Stimulated activated CD8-positive, alpha-beta memory T cell treated with anti-CD3 and anti-CD28 coated beads, Interleukin-4, amount 100 ng/mL, for 24 hours (primary cell): ENCODE data around the gene MYH15.

Experiments used
- DNase-seq: peaks from one replicate; pipeline ENCODE4 v3.0.0-alpha.2; 2020; ENCODE audit warnings: low read depth

The MYH15 gene

GRCh38 chr3:108510496-108510895, at the start of gene MYH15:
Gene MYH15, minus strand, starts transcription at chr3:108510596. Its CDS starts 66 bp downstream, at chr3:108510530.
- no peak for DNase-seq

GRCh38 chr3:108555966-108556581, 45.7 kb upstream of the MYH15 start:
- no peak for DNase-seq

- no peak for DNase-seq
Measured at GRCh38 chr3:108554913-108555571, 44.6 kb upstream of the MYH15 start.

GRCh38 chr3:108554229-108554628, 43.8 kb upstream of the MYH15 start:
- no peak for DNase-seq

GRCh38 chr3:108552267-108553159, 42.1 kb upstream of the MYH15 start:
- DNase-seq, result no peak

- no peak for DNase-seq
Measured at GRCh38 chr3:108548886-108549285, 38.5 kb upstream of the MYH15 start.

GRCh38 chr3:108548304-108548703, 37.9 kb upstream of the MYH15 start:
- no peak for DNase-seq

- no peak for DNase-seq
Measured at GRCh38 chr3:108546692-108547091, 36.3 kb upstream of the MYH15 start.

- DNase-seq, result no peak
Measured at GRCh38 chr3:108546247-108546646, 35.9 kb upstream of the MYH15 start.

- no peak for DNase-seq
Measured at GRCh38 chr3:108538083-108538482, 27.7 kb upstream of the MYH15 start.

GRCh38 chr3:108528459-108529252, 18.3 kb upstream of the MYH15 start:
- DNase-seq, result no peak

GRCh38 chr3:108527817-108528216, 17.4 kb upstream of the MYH15 start:
- no peak for DNase-seq

GRCh38 chr3:108527109-108527508, 16.7 kb upstream of the MYH15 start:
- no peak for DNase-seq

GRCh38 chr3:108525971-108526370, 15.6 kb upstream of the MYH15 start:
- no peak for DNase-seq

GRCh38 chr3:108525256-108525655, 14.9 kb upstream of the MYH15 start:
- DNase-seq, result no peak

- no peak for DNase-seq
Measured at GRCh38 chr3:108524537-108524936, 14.1 kb upstream of the MYH15 start.

- no peak for DNase-seq
Measured at GRCh38 chr3:108518895-108519294, 8.5 kb upstream of the MYH15 start.

GRCh38 chr3:108516881-108517280, 6.5 kb upstream of the MYH15 start:
- DNase-seq, result no peak

GRCh38 chr3:108513961-108514360, 3.6 kb upstream of the MYH15 start:
- DNase-seq, result no peak

GRCh38 chr3:108512671-108513070, 2.3 kb upstream of the MYH15 start:
- DNase-seq, result no peak

- no peak for DNase-seq
Measured at GRCh38 chr3:108511490-108511889, 1.1 kb upstream of the MYH15 start.

GRCh38 chr3:108511055-108511454, 659 bp upstream of the MYH15 start:
- DNase-seq, result no peak
